SU-DHL-6 (cell line): Measurements from ENCODE around the gene ST3GAL6.

Experiments used
- EZH2phosphoT487 ChIP-seq: fragments of 200-600 bp; sonication (generic), shearing (Covaris generic); conservative IDR thresholded peaks from 2 replicates; pipeline ENCODE4 v1.6.1; 2018; ENCODE audit warnings: mild to moderate bottlenecking, antibody characterized with exemption, low read length, moderate library complexity, mixed read lengths
- TF ChIP-seq, protein P1 (sequence below): fragments of 200-600 bp; sonication (generic); IDR thresholded peaks from one replicate; pipeline ENCODE4 v1.5.1; 2017; ENCODE audit warnings: antibody characterized with exemption, mild to moderate bottlenecking, low read length, moderate library complexity; ENCODE audit not compliant: insufficient read depth, poor library complexity, severe bottlenecking

DNA sequence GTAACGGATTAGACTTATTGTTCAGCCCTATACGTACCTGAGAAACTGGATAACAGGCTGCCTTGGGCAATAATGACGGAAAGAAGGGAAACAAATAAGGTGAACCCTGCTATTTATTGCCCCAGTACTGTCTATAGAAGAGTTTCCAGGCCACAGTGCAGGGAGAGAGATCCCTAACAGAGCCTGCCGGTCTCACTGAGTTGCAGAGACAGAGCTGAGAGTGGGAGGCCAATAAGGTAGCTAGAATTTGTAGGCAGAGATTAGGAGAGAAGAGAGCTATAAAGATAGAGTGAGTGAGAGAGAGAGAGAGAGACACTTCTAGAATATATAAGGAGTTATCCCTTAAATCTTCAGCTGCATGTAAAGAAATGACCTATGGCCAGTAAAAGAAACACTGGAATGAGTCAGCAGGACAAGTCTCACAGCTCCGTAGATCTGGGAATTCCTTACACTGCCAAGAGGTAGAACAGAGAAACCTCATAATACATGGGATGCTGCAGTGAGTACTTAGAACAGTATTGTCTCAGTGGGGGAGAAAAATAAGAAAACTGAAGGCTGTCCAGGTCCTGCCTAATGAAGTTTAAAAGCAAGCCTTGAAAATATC lies 51.8 kb downstream of the ST3GAL6 start:
- TF ChIP-seq, protein P1, sequence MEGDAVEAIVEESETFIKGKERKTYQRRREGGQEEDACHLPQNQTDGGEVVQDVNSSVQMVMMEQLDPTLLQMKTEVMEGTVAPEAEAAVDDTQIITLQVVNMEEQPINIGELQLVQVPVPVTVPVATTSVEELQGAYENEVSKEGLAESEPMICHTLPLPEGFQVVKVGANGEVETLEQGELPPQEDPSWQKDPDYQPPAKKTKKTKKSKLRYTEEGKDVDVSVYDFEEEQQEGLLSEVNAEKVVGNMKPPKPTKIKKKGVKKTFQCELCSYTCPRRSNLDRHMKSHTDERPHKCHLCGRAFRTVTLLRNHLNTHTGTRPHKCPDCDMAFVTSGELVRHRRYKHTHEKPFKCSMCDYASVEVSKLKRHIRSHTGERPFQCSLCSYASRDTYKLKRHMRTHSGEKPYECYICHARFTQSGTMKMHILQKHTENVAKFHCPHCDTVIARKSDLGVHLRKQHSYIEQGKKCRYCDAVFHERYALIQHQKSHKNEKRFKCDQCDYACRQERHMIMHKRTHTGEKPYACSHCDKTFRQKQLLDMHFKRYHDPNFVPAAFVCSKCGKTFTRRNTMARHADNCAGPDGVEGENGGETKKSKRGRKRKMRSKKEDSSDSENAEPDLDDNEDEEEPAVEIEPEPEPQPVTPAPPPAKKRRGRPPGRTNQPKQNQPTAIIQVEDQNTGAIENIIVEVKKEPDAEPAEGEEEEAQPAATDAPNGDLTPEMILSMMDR: no peak
- no peak for TF ChIP-seq EZH2phosphoT487
